Skeletal muscle cell (primary cell): Measurements from ENCODE around the gene UBE2E3.

ENCODE experiments used
- DNase-seq: peaks from one replicate; pipeline ENCODE4 v3.0.0-alpha.2; 2010; ENCODE audit warnings: low read depth
- H3K4me3 ChIP-seq: 2 replicates; pipeline ENCODE4 v1.5.1; 2011; ENCODE audit warnings: low read depth, mild to moderate bottlenecking, control low read depth, low read length, moderate library complexity

Gene UBE2E3

GRCh38 chr2:180971811-180972210 is 8.6 kb upstream of the UBE2E3 start:
- no peak overlapping the region for H3K4me3 ChIP-seq
- no peak for DNase-seq

GRCh38 chr2:180975585-180975984 is 4.8 kb upstream of the UBE2E3 start:
- no peak overlapping the region for H3K4me3 ChIP-seq
- no peak for DNase-seq

DNA sequence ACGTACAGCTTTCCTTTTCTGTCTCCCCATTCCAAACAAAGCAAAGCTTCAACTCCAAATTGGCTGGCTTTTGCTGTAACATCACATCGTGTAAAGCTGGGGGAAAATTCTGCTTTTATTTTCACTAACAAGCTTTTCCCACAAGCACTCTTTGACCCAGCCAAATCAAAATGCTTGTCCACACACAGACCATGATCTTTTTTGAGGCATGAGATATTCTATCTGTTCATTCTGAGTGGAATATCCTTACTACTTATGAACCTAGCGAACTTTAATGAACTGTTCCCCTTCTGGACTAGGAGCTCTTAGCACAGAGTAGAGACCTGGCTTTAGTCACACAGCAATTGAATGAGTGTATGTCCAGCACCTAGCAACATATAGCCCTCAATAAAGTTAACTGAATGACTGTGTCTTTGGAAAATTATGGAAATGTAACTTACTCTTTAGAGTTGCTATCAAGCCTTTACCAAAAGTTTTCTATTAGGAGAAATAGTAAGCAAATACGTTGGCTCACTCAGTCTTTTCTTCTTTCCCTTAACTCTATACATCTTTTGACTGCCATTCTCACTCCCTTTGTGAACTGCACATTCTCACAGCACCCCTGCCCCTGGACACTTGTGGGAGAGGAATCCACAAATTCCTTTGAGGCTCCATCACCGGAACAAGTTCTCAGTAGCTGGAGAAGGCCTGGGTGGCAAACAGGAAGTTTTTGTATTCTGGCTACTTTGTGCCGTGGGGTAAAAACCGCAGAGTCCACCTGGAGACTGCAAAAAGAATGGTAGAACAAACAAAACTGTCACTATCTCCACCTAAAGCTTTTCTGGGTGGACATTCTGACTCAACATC is 1.3 kb upstream of the UBE2E3 start:
- peak overlapping the region; percentile 51 for H3K4me3 ChIP-seq
- DNase-seq, result no peak

GRCh38 chr2:180979749-180980105 is 678 bp upstream of the UBE2E3 start:
- DNase-seq, result no peak
- peak overlapping the region; percentile 51 for H3K4me3 ChIP-seq

- H3K4me3 ChIP-seq, result peak overlapping the region; percentile 82
- DNase-seq, result no peak
Observed at GRCh38 chr2:180980943-180981911, 822 bp downstream of the UBE2E3 start.

GRCh38 chr2:180983468-180984242 is 3.2 kb downstream of the UBE2E3 start:
- H3K4me3 ChIP-seq, result peak overlapping the region; percentile 82
- no peak for DNase-seq

DNA sequence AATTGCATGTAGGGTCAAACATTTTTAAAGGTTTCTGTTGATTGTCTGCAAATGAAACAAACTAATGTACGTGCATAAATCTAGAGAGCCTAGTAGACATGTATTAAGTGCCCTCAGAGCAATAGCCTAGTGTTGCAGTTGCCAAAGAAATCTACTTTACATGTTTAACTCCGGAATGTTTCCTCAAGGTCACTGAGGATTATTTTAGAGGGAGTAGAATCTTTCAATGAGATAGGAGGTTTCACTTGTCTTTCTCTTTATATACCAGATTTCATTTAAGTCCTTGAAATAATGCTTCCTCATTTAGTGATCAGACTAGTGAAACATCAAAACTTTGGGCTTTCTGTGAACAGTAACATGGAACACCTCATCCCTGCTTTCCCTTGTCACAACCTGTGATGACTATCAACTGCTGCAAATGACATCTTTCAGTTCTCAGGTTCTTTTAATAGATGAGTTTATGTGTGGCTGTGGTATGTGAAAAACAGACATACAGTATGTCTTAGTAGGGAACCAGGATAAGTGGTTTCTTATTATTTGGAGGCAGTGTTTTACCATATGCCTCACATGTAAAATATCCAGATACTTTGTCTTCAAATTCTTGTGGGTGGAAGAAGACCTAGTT is 5.5 kb downstream of the UBE2E3 start:
- no peak overlapping the region for H3K4me3 ChIP-seq
- no peak for DNase-seq

- no peak overlapping the region for H3K4me3 ChIP-seq
- no peak for DNase-seq
Observed at GRCh38 chr2:180987146-180987545, 6.7 kb downstream of the UBE2E3 start.

- no peak overlapping the region for H3K4me3 ChIP-seq
- no peak for DNase-seq
Observed at GRCh38 chr2:180990337-180990736, 9.9 kb downstream of the UBE2E3 start.

DNA sequence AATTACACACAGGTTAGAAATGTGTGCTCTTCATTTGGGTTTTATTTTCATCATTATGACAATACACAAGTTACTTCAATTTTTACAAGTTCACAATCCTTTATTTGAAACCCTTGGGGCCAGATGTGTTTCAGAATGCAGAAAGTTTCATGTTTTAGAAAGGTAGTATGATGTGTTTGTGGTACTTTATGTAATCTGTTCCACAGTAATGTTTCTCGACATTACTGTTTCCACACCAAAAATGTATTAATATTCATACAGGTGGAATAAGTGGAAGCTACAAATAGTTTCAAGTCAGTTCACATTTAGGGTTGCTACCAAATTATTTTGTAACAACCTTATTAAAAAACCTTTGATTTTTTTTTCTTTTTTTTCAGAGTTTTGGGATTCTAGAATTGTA is 10.4 kb downstream of the UBE2E3 start:
- DNase-seq, result no peak
- H3K4me3 ChIP-seq, result no peak overlapping the region

- H3K4me3 ChIP-seq, result no peak overlapping the region
- DNase-seq, result no peak
Observed at GRCh38 chr2:180991361-180991760, 11.0 kb downstream of the UBE2E3 start.

GRCh38 chr2:180991820-180992219 is 11.4 kb downstream of the UBE2E3 start:
- H3K4me3 ChIP-seq, result no peak overlapping the region
- no peak for DNase-seq

GRCh38 chr2:180992994-180993393 is 12.6 kb downstream of the UBE2E3 start:
- DNase-seq, result no peak
- H3K4me3 ChIP-seq, result no peak overlapping the region

DNA sequence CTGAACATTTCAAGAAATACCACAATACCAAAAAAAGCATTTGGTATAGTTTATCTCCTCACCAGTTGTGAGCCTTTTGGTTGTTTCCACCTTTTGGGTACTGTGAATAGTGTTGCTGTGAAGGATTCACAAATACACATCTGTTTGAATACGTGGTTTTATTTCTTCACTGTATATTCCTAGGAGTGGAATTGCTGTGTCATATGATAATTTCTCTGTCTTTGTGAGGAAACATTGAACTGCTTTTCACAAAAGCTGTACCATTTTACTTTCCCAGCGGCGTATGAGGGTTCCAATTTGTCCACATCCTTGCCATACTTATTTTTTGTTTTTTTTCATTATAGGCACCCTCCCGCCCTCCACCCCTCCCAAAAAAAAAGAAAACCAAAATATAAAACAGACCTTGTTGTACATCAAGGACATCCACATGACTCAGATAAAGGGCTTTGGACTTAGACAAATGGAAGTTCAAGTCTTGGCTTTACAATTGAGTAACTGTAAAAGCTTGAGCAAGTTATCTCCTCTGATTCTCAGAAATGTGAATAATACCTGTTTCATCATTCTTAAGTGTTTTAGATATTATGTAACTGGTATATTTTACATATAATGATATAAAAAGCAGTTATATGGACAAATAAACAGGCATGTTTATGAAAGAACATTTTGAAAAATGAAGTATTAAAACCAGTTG is 19.0 kb downstream of the UBE2E3 start:
- DNase-seq, result no peak
- no peak overlapping the region for H3K4me3 ChIP-seq

DNA sequence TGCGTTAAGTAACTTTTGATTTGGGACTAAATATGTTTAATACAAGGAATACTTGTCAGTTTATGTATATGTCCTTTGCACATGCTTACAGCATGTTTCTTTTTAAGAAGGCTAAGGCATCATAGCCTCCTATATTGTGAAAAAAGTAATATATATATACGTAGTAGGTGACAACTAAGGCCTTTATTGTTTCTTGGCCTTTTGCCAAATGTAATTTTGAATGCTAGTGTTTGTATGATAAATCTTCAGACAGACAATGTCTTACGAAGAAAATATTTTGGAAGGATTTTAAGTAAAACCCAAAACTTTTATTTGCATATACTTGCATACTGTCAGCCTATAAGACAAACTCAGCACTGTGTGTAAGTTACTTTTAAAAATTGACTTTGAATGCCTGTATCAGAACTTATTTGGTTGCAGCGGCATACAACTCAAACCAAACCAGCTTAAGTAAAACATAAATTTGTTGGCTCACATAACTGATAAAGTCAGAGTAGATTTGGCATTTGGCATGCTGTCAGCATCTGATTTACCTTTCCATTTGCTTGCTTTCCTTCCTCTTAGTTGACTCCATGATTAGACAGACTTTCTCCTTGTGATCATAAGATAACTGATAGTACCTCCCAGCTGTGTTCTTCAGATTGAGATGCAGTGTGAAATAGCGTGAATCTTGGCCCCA is 24.4 kb downstream of the UBE2E3 start:
- DNase-seq, result no peak
- no peak overlapping the region for H3K4me3 ChIP-seq

- no peak for DNase-seq
- H3K4me3 ChIP-seq, result no peak overlapping the region
Observed at GRCh38 chr2:181005326-181005655, 24.9 kb downstream of the UBE2E3 start.

- no peak overlapping the region for H3K4me3 ChIP-seq
- no peak for DNase-seq
Observed at GRCh38 chr2:181005809-181006208, 25.4 kb downstream of the UBE2E3 start.

DNA sequence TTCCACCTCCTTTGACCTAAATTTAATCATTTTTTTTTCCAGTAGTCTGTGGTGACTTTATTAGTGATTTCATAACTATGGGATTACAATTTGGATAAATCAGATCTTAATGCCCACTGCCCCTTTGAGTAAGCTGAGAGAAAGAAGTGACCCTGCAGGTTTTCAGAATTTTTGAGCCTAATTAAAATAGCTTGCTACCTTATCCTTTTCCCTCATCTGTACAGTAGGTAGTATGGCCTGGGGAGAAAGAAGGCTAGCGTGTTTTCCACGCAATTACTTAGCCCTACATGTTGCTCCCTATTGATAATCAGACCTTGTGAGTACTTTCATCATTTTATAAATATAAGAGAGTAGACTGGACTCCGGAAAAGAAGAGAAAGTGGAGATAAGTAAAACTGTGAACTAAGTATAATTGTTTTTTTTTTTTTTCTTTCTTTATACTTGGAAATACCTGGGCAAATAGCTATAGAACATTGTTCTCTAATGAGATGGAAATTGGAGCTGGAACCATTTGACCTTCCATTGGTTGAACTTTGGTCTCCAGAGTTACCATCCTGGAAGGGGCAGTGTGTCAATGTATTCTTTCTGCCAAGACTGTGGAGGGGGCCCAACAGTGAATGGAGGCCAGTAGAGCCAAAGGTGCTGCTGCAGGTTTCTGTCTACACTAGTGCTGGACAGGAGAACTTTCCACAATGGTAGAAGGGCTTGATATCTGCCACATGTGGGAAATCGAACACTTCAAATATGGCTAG is 26.9 kb downstream of the UBE2E3 start:
- DNase-seq, result no peak
- H3K4me3 ChIP-seq, result no peak overlapping the region
